Measurements from ENCODE around the gene TPPP2.
"Not testable (repeated sequence)": the region's sequence is repeated elsewhere in the genome, so short reads cannot be mapped to it uniquely, and the experiment has no call there.

The TPPP2 gene

DNA sequence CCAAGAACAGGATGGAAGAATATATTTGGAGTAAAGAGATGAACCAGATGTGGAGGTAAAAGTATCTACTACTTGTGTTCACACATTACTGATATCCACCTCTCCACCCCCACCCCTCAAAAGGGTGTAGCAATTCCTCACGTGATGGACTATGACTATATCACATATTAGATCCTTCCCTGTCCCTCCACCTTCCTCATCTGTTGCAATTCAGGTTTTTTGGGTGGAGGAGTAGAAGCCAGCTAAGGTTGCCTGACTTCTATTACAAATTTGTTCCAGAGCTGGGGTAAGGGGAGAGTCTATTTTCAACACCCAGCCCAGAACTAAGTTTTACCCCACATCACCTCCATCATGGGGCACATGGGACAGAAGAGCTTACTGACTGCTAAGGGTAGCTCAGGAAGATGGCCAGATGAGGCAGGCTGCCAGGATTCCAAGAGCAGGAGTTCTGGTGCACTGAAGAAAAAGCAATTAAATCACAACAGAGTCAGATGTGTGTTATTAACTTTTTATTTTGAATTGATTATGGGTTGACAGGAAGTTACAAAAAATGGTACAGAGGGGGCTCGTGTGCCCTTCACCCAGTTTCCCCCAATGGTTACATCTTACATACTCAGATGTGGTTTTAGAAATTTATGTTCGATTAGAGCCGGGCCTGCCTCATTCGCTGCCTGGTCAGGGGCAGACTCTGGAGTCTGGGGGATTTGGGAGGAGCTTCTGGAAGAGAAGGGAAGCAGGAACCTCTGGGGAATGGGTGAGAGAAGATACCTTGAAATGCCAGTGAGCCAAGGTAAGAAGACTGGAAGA is 2.5 kb downstream of the TPPP2 start:
- no peak for DNase-seq
- in situ Hi-C loops (cut with HindIII; ENCODE audit: low pct_ligation_motif_present, low pct_unique_long_range_greater_than_20kb, low sequenced_read_pairs), result no loop called here

DNA sequence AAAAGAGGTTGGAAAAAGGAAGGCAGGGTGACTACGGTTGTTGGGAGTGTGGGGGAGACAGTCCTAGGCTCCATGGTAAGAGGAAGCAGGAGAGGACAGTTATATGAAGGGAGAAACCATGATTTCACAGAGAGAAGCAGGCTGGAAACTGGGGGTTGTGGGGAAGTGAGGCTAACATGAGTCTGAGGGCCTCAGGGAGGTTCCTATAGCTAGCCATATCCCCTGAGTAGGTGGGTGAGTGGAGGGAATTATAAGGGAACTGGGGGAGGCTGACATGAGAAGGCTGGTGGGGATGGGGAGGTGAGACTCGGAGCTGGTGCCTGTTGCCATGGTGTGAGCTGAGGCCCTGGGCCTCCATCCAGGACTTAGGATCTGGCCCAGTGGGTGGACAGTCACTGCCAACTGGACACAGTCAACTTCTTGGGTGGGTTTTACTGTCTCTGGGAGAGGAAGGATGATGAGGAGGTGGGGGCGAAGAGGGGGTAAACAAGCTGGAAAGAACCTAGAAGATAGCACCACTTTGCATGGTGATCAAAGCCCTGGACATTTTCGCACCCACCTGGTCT is 3.2 kb downstream of the TPPP2 start:
- DNase-seq, result no peak
- in situ Hi-C loops (cut with HindIII; ENCODE audit: low pct_ligation_motif_present, low pct_unique_long_range_greater_than_20kb, low sequenced_read_pairs), result no loop called here

DNA sequence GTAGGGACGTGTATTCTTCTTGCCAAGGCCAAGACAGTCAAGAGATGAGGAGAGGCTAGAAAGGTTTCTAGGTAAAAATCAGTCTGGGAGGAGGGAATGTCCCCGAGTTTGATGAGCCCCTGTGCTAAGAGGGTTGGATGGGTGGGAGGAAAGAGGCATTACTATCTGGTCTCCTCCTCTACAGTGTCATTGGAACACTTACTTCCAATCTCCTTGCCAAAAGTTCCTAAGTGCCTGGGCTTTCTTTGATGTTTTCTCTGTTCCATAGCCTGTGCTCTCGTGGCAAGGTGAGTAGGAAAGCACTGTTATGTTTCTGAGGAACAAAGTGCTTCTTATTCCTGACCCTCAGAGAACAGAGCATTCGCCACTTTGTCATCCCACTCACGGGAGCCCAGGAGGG is 4.7 kb downstream of the TPPP2 start, which contains the start of gene RNASE13:
RNASE13 (minus strand) TSS at position 101 of the 400 bp plus-strand sequence. CDS start 519 bp downstream, outside the sequence.
- in situ Hi-C loops (cut with HindIII; ENCODE audit: low pct_ligation_motif_present, low pct_unique_long_range_greater_than_20kb, low sequenced_read_pairs), result no loop called here
- no peak for DNase-seq

DNA sequence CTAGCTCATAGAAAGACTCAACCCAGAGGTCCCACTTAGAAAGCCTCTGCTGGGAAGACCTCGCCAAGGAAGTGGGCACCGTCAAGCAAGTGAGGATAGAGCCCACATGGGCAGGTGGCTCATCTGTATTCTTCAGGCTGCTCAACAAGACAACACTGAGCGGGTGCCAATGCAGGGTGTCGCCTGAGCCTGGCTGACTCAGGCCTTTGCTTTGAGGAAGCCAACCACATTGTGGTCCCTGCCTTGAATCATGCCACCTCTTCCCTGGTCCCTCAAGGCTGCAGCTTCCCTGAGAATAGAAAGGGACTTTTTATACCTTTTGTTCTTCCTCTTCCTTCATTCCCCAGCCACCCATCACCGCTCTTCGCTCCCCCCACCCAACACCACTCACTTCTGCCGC is 6.7 kb downstream of the TPPP2 start:
- in situ Hi-C loops (cut with HindIII; ENCODE audit: low pct_ligation_motif_present, low pct_unique_long_range_greater_than_20kb, low sequenced_read_pairs), result no loop called here

DNA sequence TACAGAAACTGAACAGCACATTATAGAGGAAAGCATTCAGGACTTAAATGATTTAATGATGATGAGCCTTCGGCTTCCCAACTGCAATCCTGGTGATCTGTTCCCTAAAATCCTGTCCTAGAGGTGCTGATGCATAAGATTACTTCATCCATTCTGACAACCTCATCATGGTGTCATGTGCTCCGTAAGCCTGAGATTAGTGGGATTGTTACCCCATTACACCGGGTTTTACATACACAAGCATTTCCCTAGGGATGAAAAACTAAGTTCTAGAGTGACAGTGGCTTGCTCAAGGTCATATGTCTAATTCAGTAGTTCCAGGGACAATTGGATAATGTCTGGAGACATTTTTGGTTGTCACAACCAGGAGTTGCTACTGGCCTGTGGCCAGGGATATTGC is 7.1 kb downstream of the TPPP2 start:
- no peak for DNase-seq

More for the DNA sequence above, 6.7 kb downstream of the TPPP2 start:
- DNase-seq, result no peak

DNA sequence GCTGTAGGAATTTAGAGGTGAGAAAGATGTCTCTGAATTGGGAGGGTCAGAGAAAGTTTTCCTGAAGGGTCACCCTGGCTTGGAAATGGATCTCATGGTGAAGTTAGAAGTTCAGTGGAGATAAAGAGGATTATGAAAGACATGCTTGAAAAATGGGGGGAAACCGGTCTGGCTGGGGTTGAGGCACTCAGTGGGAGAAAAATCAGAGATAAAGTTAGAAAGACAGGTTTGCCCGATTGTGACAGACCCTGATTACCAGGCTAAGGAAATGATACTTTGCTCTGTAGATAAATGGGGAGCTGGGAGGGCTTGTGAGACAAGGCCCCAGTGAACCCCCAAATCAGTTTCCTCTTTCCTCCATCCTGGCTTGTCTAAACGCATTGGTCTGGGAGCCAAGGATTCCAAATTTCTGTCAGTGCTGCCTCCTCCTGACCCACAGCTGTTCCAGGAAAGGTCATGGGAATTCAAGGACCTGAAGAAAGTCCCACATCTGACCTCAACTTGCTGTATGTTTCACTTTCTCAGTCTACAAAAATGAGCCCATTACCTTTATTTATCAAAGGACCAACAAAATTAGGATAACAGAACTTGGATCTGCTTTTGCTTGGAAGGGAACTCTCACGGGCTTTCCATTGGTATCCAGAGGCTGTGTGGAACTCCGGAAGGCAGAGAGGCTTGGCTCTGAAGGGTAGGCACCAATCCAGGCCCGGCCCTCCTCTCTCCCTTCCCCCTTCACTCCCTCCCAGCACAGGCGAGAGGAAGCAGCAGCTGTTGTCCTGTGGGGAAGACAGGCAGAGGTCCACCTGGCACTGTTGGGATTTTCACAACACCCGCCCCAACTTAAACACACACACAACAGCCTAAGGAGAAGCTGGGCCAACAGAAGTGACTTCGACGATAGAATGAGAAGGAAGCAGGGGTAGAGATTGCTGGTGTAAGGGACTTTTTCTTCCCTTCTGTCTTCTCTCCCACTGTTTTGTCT is 8.7 kb downstream of the TPPP2 start:
- DNase-seq, result no peak
- in situ Hi-C loops (cut with HindIII; ENCODE audit: low pct_ligation_motif_present, low pct_unique_long_range_greater_than_20kb, low sequenced_read_pairs), result no loop called here

More for the DNA sequence above, 7.1 kb downstream of the TPPP2 start:
- in situ Hi-C loops (cut with HindIII; ENCODE audit: low pct_ligation_motif_present, low pct_unique_long_range_greater_than_20kb, low sequenced_read_pairs), result no loop called here

DNA sequence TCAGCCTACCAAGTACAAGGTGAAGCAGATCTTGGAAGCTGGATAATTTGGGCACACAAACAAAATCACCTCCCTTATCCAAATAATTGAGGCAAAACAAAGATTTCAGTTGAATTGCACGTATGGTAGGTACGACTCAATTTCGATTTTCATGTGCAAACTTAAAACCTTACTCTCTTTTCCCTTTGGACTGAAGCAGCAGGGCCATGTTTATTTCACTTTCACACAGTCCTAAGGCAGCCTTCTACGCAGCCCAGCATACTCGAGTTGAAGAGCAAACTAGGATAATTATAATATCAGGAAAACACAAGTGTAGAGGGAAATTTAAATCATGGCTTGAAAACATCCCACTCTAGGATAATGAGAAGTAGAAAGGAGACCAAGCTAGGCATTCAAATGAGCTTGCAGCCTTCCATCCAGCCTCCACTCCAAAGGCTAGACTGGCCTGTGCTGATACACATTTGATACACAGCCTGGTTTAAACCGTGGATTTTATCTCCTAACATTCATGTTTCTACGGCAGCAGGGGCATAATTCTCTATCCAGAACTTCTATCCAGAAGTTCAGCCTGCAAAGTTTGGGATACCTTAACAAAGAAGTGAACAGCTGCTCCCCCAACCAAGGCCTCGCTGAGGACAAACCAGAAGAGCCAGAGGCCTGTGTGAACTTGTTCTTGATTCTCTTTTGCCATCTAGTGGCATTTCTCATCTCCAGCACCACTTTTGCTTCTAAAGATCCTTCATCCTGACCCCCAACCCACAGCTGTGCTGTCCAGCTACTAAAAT is 9.8 kb downstream of the TPPP2 start:
- peak; percentile 60 for DNase-seq
- in situ Hi-C loops (cut with HindIII; ENCODE audit: low pct_ligation_motif_present, low pct_unique_long_range_greater_than_20kb, low sequenced_read_pairs), result no loop called here

DNA sequence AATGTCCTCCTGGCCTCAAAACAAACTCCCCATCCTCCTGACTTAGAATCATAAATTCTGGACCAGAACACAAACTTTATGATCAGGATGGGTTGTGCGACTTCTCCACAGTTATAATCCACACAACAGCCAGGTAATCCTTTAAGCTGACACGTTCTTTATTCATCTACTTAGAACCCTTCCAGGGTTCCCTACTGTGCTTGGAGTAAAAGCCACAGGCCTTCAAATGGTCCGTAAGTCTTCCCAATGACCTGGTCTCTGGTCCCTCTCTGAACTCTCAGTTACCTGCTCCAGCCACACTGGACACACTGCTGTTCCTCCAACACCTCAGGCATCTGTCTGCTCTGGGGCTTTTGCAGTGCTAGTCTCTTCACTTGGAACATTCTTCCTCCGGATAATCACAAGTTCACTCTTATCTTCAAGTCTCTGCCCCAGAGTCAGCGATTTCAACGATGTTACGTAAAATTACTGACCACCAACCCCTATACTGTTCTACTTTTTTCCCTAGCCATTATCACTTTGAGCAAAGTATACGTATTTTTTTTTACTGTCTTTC is 10.4 kb downstream of the TPPP2 start:
- DNase-seq, result no peak
- in situ Hi-C loops (cut with HindIII; ENCODE audit: low pct_ligation_motif_present, low pct_unique_long_range_greater_than_20kb, low sequenced_read_pairs), result no loop called here

DNA sequence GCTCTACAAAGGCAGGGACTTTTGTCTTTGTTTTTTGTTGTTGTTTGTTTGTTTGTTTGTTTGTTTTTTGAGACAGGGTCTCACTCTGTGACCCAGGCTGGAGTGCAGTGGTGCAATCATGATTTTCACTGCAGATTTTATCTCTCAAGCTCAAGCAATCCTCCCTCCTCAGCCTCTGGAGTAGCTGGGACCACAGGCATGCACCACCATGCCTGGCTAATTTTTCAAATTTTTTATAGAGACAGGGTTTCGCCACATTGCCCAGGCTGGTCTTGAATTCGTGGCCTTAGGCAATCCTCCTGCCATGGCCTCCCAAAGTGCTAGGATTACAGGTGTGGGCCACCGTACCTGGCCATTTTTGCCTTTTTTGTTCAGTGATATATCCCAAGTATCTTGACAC is 10.9 kb downstream of the TPPP2 start:
- DNase-seq; in situ Hi-C loops (cut with HindIII; ENCODE audit: low pct_ligation_motif_present, low pct_unique_long_range_greater_than_20kb, low sequenced_read_pairs): not testable (repeated sequence)

DNA sequence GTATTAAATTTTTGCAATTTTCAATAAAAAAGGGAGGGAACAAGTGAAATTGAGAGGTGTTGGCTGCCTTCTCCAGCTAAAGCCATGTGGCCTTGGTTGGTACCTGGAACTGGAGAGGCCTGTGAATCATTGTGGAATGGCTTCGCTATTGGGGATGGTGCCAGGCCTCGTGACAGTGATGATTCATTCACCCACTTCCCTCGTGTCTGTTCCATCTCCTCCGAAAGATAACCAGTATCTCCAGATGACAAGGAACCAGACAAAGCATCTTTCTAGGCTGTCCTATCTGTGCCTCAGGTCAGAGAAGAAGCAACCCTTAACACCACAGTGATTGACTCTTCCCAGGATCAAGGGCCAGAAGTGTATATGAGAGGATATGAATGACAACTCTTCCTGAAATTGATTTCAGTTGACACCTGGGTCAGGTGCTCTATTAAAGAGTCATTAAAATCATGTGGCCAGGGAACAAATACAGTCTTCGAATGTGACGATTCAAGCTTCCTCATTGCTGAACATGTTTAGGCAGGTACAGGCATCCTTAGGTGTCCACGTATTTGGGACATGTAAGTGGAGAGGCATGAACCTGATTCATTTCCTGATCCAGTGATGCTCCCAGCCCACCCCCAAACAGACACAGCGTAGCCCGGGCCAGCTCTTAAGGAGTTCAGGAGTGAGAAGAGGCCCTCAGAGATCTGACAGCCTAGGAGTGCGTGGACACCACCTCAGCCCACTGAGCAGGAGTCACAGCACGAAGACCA is 11.8 kb downstream of the TPPP2 start, which contains the start of gene RNASE7:
RNASE7 (plus strand) TSS at position 687 of the 758 bp plus-strand sequence. CDS start 631 bp downstream, outside the sequence.
- DNase-seq, result peak; percentile 8
- in situ Hi-C loops (cut with HindIII; ENCODE audit: low pct_ligation_motif_present, low pct_unique_long_range_greater_than_20kb, low sequenced_read_pairs), result no loop called here

DNA sequence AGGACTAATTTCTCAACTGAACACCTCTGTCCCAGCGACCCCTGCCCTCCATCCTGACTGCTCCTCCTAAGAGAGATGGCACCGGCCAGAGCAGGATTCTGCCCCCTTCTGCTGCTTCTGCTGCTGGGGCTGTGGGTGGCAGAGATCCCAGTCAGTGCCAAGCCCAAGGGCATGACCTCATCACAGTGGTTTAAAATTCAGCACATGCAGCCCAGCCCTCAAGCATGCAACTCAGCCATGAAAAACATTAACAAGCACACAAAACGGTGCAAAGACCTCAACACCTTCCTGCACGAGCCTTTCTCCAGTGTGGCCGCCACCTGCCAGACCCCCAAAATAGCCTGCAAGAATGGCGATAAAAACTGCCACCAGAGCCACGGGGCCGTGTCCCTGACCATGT is 12.9 kb downstream of the TPPP2 start:
- no peak for DNase-seq
- in situ Hi-C loops (cut with HindIII; ENCODE audit: low pct_ligation_motif_present, low pct_unique_long_range_greater_than_20kb, low sequenced_read_pairs), result no loop called here

DNA sequence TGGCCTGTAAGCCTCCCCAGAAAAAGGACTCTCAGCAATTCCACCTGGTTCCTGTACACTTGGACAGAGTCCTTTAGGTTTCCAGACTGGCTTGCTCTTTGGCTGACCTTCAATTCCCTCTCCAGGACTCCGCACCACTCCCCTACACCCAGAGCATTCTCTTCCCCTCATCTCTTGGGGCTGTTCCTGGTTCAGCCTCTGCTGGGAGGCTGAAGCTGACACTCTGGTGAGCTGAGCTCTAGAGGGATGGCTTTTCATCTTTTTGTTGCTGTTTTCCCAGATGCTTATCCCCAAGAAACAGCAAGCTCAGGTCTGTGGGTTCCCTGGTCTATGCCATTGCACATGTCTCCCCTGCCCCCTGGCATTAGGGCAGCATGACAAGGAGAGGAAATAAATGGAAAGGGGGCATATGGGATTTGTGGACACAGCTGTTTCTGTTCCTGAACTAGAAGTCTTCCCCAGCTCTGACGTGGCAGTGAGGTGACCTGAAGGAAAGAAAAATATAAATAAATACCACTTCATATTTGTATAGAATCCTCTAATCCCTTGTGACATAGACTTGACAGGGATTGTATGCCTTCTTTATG is 13.5 kb downstream of the TPPP2 start:
- no peak for DNase-seq
- in situ Hi-C loops (cut with HindIII; ENCODE audit: low pct_ligation_motif_present, low pct_unique_long_range_greater_than_20kb, low sequenced_read_pairs), result no loop called here

DNA sequence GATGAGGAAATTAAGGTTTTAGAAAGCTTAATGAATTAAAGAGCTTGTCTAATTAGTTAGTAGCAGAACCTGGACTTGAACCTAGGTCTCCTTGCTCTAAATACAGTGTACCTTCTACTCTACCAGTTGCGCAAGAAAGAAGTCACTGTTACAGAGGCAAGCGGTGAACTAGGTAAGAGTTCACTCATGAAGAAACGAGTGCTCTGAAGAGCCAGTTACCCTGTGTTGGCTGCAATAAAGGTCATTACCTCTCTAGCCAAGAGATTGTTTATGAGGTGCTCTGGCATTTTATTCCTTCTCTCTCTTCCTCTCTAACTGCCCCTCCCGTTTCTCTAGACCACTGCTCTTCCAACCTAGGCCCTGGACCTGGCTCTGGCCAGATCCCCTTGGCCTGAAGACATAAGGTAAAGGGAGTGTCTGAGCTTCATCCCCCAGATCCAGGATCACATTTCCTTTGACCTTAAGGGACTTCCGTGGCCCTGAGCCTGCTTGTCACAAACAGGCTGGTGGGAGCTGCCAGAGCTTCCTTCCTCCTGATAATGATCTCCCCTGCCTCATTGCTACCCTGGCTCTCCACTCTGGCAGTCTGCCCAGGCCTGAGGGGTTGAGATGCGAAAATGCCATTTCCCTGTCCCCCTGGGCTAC is 14.1 kb downstream of the TPPP2 start:
- DNase-seq, result no peak
- in situ Hi-C loops (cut with HindIII; ENCODE audit: low pct_ligation_motif_present, low pct_unique_long_range_greater_than_20kb, low sequenced_read_pairs), result no loop called here

DNA sequence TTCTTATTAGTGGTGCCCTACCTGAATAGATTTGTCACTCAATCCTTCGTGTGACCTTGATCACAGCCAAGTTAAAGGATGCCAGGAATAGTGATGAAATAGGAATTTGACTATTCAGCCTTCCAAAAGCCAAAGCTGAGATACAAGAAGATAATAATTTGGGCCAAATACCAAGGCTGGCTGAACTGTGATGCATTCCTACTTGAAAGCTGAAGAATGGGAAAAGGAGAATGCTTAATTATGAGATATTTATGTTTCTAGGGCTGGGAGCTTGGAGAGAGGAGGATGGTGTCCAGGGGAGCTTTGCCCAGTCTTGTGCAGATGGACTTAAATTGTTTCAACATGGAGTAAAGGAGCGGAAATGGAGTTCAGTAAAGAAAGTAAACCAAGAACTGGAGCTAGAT is 17.4 kb downstream of the TPPP2 start:
- no peak for DNase-seq
- in situ Hi-C loops (cut with HindIII; ENCODE audit: low pct_ligation_motif_present, low pct_unique_long_range_greater_than_20kb, low sequenced_read_pairs), result no loop called here

DNA sequence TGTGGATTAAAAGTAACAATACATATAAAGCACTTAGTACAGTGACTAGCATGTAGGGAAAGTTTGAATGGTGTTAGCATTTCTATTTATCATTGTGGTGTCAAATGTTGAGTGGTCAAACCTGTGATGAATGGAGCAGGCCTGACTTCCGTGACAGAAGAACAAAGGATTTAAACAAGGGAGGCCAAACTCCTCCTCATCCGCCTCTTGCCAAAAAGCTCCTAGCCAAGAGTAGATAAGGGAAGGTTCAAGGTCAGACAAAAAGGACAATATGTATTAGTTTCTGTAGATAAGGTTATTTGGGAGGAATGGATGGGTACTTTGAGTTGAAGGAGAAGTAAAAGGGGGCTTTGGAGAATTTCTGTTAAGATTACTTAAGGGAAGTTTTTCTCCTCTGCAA is 18.6 kb downstream of the TPPP2 start:
- in situ Hi-C loops (cut with HindIII; ENCODE audit: low pct_ligation_motif_present, low pct_unique_long_range_greater_than_20kb, low sequenced_read_pairs), result no loop called here
- no peak for DNase-seq

DNA sequence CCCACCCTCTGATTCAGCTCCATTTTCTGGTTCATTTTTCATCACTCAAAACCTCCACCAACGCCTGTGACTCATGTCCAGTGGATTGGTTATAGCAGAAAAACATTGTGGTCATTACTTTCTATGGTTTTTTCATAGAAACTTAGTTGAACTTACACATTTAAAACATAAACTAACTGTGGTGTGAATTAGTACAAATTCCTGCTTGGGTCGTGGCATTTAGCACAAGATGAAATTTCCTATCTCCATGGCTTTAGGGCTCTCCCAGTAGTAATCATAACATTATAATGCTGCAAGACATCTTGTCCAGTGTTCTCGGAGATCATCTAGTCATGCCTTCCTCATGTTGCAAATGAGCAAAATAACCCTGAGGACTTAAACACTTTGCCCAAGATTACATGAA is 19.3 kb downstream of the TPPP2 start:
- DNase-seq, result no peak
- in situ Hi-C loops (cut with HindIII; ENCODE audit: low pct_ligation_motif_present, low pct_unique_long_range_greater_than_20kb, low sequenced_read_pairs), result no loop called here

All from ACHN (cell line).